Panc1 (cell line): Measurements from ENCODE around the gene SELENOP. TPM values are rescaled to one million over a fixed set of nuclear protein-coding genes. Genes with fewer than 3 reads are reported as not detected.

Experiments used
- ATAC-seq: fragments of 200-7000 bp; cut with Tn5 transposase; 2 replicates; pipeline ENCODE4 v1.9.1; 2020; ENCODE audit warnings: mild to moderate bottlenecking, moderate library complexity
- BruUV-seq: library from RNA; stranded (reverse); fragments of 400-500 nt; replicated peaks from 2 replicates; lab custom pipeline; 2021; lab: Mats Ljungman, UMichigan
- CTCF ChIA-PET: fragments of 300-600 bp; sonication (Branson Sonifier 250); formaldehyde crosslinking; loops from one replicate; lab custom pipeline; 2022; ENCODE audit warnings: antibody characterized with exemption; lab: Charles Lee
- POLR2A ChIA-PET: fragments of 300-600 bp; sonication (Branson Sonifier 250); formaldehyde crosslinking; loops from one replicate; lab custom pipeline; 2022; ENCODE audit warnings: antibody characterized with exemption; lab: Charles Lee
- DNase-seq: peaks from one replicate; pipeline ENCODE4 v3.0.0-alpha.2; 2010; ENCODE audit warnings: low read depth, low spot score
- H3K27ac ChIP-seq: 2 replicates; pipeline ENCODE4 v1.5.1; 2011; ENCODE audit warnings: mild to moderate bottlenecking, low read length, inconsistent platforms
- H3K27me3 ChIP-seq: fragments of 200-500 bp; sonication (Bioruptor generic); 2 replicates; pipeline ENCODE4 v1.6.0; 2014; ENCODE audit warnings: low read length, inconsistent platforms; ENCODE audit not compliant: control insufficient read depth, insufficient read depth
- H3K36me3 ChIP-seq: fragments of 200-500 bp; sonication (Bioruptor generic); 2 replicates; pipeline ENCODE4 v1.5.1; 2014; ENCODE audit warnings: inconsistent platforms, mild to moderate bottlenecking, low read length, moderate library complexity; ENCODE audit not compliant: control insufficient read depth, insufficient read depth
- H3K4me1 ChIP-seq: 2 replicates; pipeline ENCODE4 v1.5.1; 2011; ENCODE audit warnings: inconsistent platforms, mild to moderate bottlenecking, low read length, moderate library complexity; ENCODE audit not compliant: control insufficient read depth, insufficient read depth
- H3K4me3 ChIP-seq, 2 experiments: 2 replicates each; pipeline ENCODE4 v1.5.1; 2011 to 2012; ENCODE audit warnings: low read depth in 2 of 2, low read length in 2 of 2, mild to moderate bottlenecking in 2 of 2, inconsistent platforms in 1 of 2, moderate library complexity in 1 of 2
- H3K9me3 ChIP-seq: fragments of 200-500 bp; sonication (Bioruptor generic); 2 replicates; pipeline ENCODE4 v1.5.1; 2014; ENCODE audit warnings: low read depth, mild to moderate bottlenecking, inconsistent platforms, low read length, moderate library complexity; ENCODE audit not compliant: control insufficient read depth, insufficient read depth
- POLR2AphosphoS5 ChIP-seq: IDR thresholded peaks from 2 replicates; pipeline ENCODE4 v1.6.1; 2012; ENCODE audit warnings: mild to moderate bottlenecking, low read depth, low read length, moderate library complexity
- REST ChIP-seq, 2 experiments: IDR thresholded peaks; 2 replicates each; pipeline ENCODE4 v1.6.1; 2011 to 2012; ENCODE audit warnings: low read depth in 2 of 2, control low read depth in 1 of 2, low read length in 1 of 2, mild to moderate bottlenecking in 1 of 2, moderate library complexity in 1 of 2; ENCODE audit not compliant: insufficient read depth in 1 of 2
- SIN3A ChIP-seq: IDR thresholded peaks from 2 replicates; pipeline ENCODE4 v1.6.1; 2012; ENCODE audit warnings: low read depth, mild to moderate bottlenecking, low read length, moderate library complexity, borderline replicate concordance; ENCODE audit not compliant: insufficient read depth
- TCF7L2 ChIP-seq: IDR thresholded peaks from 2 replicates; pipeline ENCODE4 v1.6.1; 2011; ENCODE audit warnings: mild to moderate bottlenecking, low read depth, low read length, inconsistent platforms
- in situ Hi-C: cut with HindIII; loops from 2 replicates; pipeline ENCODE4 v1.10.0; 2016; ENCODE audit warnings: low sequenced_read_pairs, low pct_unique_long_range_greater_than_20kb
- intact Hi-C: fragments of 100-400 bp; cut with micrococcal nuclease; formaldehyde crosslinking; loops from one replicate; pipeline ENCODE4 v1.10.0; 2022; ENCODE audit not compliant: unreplicated experiment
- total RNA-seq: library from RNA; stranded (reverse); gene quantifications from one replicate; pipeline ENCODE4 v1.2.1, GENCODE V29; 2021; ENCODE audit not compliant: unreplicated experiment
- TF ChIP-seq, protein P1 (sequence below): fragments of 450-650 bp; IDR thresholded peaks from 2 replicates; pipeline ENCODE4 v1.5.1; 2017; ENCODE audit warnings: mild to moderate bottlenecking

Gene SELENOP
- total RNA-seq, 1 experiment from 2014 or later: 1.6 TPM

DNA sequence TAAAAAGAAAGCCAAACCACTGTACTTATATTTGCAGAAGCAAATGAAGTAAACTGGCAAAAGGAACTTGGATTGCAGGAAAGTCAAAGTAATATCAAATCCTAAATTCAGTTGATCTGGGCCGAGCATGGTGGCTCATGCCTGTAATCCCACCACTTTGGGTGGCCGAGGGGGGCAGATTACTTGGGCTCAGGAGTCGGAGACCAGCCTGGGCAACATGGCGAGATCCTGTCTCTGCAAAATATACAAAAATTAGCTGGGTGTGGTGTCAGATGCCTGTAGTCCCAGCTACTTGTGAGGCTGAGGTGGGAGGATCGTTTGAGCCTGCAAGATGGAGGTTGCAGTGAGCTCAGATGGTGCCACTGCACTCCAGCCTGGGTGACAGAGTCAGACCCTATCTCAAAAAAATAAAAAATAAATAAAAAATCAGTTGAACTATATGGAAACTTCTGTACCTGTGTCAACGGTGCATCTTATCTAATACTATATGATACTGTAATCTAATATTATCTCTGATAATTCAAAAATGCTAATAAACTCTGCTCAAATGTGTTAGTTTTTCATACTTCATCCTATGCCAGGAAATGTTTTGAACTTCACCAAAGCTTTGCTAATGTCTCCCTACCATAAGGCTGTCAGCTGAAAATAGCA lies 10.1 kb downstream of the SELENOP start:
- intact Hi-C loops: no loop called here
- ATAC-seq (no peak), DNase-seq (no peak)
- Histone ChIP-seq H3K27me3 (no peaks in the 10 kb centered on the region), H3K9me3 (peaks cover 4% of the 10 kb centered on the region; the same call in 1 of the 2 replicates), H3K27ac (no peak overlapping the region), H3K36me3 (no peaks in the 10 kb centered on the region), H3K4me3 (no peak overlapping the region), H3K4me1 (no peaks in the 10 kb centered on the region)
- ChIA-PET CTCF (no interaction called here), POLR2A (no interaction called here)
- no TSS peak for BruUV-seq
- no peak for TF ChIP-seq POLR2AphosphoS5
- no peak for TF ChIP-seq SIN3A
- TF ChIP-seq, protein P1, sequence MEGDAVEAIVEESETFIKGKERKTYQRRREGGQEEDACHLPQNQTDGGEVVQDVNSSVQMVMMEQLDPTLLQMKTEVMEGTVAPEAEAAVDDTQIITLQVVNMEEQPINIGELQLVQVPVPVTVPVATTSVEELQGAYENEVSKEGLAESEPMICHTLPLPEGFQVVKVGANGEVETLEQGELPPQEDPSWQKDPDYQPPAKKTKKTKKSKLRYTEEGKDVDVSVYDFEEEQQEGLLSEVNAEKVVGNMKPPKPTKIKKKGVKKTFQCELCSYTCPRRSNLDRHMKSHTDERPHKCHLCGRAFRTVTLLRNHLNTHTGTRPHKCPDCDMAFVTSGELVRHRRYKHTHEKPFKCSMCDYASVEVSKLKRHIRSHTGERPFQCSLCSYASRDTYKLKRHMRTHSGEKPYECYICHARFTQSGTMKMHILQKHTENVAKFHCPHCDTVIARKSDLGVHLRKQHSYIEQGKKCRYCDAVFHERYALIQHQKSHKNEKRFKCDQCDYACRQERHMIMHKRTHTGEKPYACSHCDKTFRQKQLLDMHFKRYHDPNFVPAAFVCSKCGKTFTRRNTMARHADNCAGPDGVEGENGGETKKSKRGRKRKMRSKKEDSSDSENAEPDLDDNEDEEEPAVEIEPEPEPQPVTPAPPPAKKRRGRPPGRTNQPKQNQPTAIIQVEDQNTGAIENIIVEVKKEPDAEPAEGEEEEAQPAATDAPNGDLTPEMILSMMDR: no peak
- TF ChIP-seq TCF7L2: no peak
- no peak for TF ChIP-seq REST (IDR thresholded peaks at IDR 0.05; ENCODE audit: insufficient read depth in 1 of 2, low read depth in 2 of 2, low read length in 1 of 2)
- in situ Hi-C loops: no loop called here

- Histone ChIP-seq H3K27me3 (no peaks in the 10 kb centered on the region), H3K27ac (no peak overlapping the region), H3K4me3 (no peak overlapping the region), H3K4me1 (no peaks in the 10 kb centered on the region), H3K36me3 (no peaks in the 10 kb centered on the region), H3K9me3 (peaks cover 4% of the 10 kb centered on the region; the same call in 1 of the 2 replicates)
- BruUV-seq: no TSS peak
- in situ Hi-C loops: no loop called here
- no peak for ATAC-seq
- CTCF ChIA-PET: no interaction called here
- intact Hi-C loops: no loop called here
- POLR2A ChIA-PET: interaction anchor here (0.6 kb wide), 1 partner anchor 228 kb away, joined by 6 read pairs; no protein-coding TSS in a partner anchor
- DNase-seq: no peak
- TF ChIP-seq REST (IDR thresholded peaks at IDR 0.05; ENCODE audit: insufficient read depth in 1 of 2, low read depth in 2 of 2, low read length in 1 of 2) (no peak), POLR2AphosphoS5 (no peak), TCF7L2 (no peak), SIN3A (no peak)
- TF ChIP-seq, protein P1: no peak
Measured at GRCh38 chr5:42800748-42801330, 10.9 kb downstream of the SELENOP start.
